SW480 (cell line): ENCODE measurements around the gene TMEM63C.
A peak's percentile ranks its signal among the peaks of the same experiment; 100 is the strongest.

Experiments
- DNase-seq: peaks from one replicate; pipeline ENCODE4 v3.0.0-alpha.2; 2016; ENCODE audit warnings: low spot score

The TMEM63C gene

GRCh38 chr14:77199590-77199989, 18.0 kb downstream of the TMEM63C start:
- no peak for DNase-seq

DNA sequence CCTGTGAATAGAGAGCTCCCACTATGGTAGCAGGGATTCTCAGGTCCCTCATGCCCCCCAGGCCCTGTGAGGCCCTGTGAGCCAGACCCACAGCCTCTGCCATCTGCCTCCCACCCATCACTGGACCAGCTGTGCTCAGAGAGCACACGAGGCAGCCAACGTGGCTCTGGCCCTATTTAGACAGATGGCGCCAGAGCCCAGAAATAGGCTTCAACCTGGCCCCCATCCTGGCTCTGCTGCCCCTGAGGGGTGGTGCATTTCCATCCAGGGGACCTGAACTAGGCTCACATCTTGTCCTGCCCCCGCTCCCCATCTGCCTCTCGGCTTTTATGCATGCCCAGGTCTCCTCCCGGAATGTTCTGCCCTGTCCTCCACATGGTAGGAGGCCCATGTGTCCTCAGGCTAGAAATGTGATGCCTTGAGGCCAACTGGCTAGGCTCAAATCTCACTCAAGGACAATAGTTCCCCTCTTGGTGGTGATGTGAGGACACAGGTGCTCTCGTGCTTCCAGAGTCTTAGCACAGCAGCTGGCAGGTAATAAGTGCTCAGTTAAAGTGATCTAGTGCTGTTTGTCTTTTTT, 18.9 kb downstream of the TMEM63C start:
- no peak for DNase-seq

- DNase-seq: no peak
These were observed 20.1 kb downstream of the TMEM63C start for GRCh38 chr14:77201696-77202095.

GRCh38 chr14:77203611-77204458, 22.2 kb downstream of the TMEM63C start:
- DNase-seq: no peak

DNA sequence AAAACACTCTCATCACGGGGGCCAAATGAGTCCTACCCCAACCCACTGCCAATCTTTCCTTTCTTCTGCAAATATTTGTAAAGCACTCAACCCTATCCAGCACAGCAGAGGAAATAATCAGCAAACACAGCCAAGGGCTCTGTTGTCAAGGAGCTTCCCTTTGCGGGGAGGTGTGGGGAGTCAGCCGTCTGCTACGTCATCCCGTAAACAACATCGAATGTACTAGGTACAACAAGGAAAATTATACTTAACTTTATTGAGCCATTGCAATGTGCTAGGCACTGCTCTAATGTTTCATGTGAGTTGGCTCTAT, 22.8 kb downstream of the TMEM63C start:
- DNase-seq: no peak

GRCh38 chr14:77204907-77205306, 23.3 kb downstream of the TMEM63C start:
- no peak for DNase-seq

- DNase-seq: no peak
These were observed 24.0 kb downstream of the TMEM63C start for GRCh38 chr14:77205566-77205965.

DNA sequence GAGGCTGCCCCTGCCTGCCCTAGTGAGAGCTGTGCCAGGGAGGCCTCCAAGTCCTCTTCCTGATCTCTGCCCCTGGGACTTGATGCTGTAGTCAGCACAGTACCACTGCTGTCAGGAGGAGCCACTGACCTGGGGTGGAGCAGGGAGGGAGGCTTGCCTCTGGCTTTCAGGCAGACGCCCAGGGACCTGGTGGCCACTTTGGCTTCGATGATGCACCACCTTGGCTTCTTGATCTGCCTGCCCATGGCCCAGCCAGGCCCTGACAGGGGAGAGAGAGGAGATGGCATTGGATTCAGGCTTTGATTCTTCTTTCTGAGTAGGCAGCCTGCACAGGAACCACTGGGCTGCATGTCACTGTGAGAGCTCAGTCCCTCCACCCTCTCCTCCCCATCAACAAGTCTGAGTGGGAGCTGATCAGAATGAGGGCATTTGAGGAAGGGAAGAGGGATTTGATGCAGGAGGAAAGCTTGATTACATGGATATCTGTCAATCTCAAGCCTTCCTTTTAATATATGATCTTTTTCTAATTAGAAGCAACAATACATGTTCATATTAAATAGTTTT, 24.7 kb downstream of the TMEM63C start:
- no peak for DNase-seq

DNA sequence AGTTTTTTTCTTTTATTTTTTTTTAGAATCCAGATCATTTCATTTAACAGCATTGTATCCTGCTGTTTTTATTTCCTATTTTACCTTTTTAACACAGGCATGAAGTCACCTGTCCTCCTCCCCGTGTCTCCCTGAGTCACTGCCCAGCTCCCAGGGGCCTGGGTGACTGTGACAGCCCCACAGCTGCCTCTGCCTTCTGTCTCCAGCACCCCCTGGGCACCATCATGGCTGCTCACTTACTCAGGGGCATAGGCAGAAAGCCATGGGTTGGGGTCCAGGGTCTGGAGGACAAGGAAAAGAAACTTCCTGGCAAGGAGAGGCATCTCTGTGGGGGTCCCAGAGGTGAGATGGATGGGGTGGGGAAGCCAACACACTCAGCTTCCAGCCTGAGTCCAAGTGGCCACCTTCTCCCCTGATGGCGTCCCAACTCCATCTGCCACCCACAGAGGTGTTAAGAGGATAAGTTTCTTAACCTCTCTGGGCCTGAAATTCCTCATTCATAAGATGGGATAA, 25.3 kb downstream of the TMEM63C start:
- DNase-seq: no peak

- peak; percentile 53 for DNase-seq
These were observed 26.8 kb downstream of the TMEM63C start for GRCh38 chr14:77208291-77208978.

GRCh38 chr14:77208979-77209318, 27.4 kb downstream of the TMEM63C start:
- DNase-seq: no peak

DNA sequence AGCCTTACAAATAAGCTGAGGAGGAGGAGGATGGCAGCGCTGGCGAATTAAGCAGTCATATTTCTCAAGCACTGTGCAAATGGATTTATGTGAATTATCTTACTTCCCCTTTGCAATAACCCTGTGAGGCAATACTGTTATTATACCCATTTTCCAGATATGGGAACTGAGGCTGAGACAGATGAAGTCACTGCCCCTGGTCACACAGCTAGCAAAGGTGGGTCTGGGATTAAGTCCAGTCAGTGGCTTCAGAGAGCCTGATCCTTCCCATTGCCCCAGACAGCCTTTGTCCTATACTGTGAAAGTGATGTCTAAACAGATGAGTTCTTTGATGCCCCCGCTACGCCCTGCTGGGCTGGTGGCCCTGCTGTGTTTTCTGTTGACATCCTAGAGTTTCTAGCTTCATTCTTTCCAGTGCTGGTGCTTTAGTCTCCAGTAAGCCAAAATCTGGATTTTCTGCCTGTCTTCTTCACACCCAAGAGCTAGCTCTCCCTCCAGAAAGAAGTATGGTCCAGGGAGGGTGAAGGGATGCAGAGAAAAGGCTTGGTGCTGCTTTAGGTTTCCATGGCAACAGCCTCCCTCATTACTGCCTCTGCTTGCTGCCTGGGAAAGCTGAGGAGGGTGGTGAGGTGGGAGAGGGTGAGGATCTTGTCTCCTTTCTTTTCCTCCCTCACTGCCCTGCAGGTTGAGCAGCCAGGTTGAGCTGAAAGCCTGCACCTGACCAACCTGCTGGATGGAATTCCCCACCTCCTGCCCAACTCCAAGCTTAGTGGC, 30.7 kb downstream of the TMEM63C start:
- DNase-seq: no peak

DNA sequence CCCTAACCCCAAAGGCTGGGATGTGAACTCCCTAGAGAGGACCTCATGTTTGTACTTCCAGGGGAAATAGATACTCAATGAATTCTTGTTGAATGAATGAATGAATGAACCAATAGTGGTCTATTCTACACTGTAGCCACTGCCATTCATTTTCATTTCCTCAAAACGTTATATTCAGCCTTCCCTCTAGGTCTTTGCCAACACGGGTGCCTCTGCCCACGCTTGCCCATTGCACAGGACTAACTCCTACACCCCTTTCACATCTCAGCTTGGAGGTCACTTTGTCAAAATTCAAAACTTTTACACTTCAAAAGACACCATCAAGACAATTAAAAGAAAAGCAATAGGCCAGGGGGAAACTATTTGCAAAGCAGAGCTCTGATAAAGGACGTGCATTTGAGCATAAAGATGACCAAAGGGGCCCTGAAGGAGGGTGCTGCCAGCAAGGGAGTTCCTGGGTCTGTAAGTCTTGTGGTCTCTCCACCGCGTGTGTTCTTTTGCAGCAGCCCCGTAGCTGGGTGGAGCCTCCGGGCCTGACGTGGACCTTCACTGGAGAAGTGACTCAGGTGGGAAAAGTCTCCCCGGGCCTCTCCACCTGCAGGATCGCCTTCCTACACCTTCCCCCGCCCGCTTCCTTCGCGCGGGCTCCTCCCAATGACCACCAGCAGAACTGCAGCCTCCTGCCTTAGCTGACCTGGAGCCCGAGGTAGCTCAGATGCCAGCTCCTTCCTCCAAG, 31.5 kb downstream of the TMEM63C start:
- DNase-seq: peak; percentile 78

DNA sequence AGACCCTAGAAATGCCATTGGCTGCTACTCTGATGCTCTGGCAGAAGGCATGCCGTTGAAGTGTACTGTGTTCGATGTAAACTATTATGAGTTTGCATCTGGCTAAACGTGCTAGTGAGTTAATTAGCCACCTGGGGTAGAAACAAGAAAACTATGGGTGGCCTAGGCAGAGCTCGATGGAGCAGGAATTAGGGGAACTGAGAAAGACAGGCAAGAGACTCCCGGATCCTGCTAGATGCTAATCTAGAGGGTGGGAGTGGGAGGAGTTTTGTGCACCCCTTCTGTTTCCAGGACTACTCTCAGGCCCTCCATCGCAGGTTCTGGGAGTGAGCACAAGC, 32.0 kb downstream of the TMEM63C start:
- no peak for DNase-seq

- no peak for DNase-seq
These were observed 32.6 kb downstream of the TMEM63C start for GRCh38 chr14:77214216-77214615.

- no peak for DNase-seq
These were observed 36.0 kb downstream of the TMEM63C start for GRCh38 chr14:77217551-77217950.

GRCh38 chr14:77219591-77219990, 38.0 kb downstream of the TMEM63C start:
- no peak for DNase-seq

DNA sequence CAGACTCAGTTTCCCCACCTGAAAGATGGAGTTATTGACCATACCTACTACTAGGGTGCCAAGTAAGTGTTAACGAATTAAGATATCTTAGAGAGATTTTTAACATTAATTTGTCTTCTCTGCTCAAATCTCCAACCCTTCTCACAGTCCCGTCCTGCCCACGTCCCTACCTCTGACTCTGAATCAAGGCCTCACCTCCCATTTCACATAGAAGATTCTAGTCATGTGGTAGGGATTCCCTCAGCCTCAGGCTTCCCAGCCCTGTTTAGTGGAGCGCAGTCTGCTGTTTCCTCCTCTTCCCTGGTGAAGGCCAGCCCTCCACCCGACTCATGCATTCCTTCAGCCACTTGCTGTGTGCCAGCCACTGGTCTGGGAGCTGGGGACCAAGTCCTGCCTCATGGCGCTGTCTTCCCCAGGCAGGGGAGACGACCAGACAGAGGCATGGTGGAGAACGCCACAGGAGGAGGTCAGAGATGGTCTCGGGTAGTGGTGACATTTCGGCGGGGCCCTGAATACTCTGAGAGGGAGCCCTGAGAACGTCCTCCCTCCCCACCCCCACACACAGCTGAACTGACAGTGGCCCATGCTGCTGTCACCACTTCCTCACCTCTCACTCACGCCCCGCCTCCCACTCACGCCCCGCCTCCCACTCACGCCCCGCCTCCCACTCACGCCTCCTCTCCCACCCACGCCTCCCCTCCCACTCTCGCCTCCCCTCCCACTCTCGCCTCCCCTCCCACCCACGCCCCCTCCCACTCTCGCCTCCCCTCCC, 38.8 kb downstream of the TMEM63C start:
- DNase-seq: no peak

- DNase-seq: no peak
These were observed 39.8 kb downstream of the TMEM63C start for GRCh38 chr14:77221241-77221871.

DNA sequence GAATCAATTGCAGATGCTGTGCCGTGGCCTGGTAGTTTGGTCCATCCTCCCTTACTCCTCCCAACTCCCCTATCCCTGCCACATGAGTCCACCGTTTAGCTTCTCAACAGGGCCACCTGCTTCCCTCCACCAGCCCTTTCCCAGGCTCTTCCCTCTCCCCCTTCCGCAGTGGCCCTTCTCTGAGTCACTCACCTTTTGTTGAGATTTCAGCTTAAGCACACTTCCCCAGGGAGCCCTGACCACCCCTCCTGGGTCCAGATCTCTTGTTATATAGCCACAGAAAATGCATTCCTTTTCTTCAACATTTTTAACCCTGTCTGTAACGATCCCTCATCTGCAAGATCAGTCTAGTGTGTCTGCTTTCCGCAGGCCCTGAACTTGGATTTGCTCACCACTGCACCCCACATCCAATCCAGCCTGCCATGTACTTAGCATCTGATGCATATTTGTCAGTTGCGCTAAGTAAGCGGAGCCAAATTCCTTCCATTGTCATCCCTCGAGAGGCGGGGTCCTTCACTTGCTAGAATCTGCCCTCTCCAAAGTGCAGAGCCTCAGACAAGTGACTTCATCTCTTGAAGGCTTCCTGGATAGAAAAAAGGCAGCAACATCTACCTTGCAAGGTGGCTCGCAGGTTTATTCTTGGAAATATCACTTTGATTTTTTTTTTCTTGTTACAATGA, 41.1 kb downstream of the TMEM63C start:
- DNase-seq: no peak
